Activated CD4-positive, alpha-beta T cell treated with anti-CD3 and anti-CD28 coated beads, Interleukin-2, amount 10 ng/mL, durations not matched to agents 7 days and 5 days (primary cell): ENCODE data around the gene WFDC6. TPM values are rescaled to one million over a fixed set of nuclear protein-coding genes. Genes with fewer than 3 reads are reported as not detected.
"Not testable (repeated sequence)": the region's sequence is repeated elsewhere in the genome, so short reads cannot be mapped to it uniquely, and the experiment has no call there.

Experiments
- CTCF ChIA-PET: fragments of 350-600 bp; sonication (Branson Sonifier 250); formaldehyde crosslinking; loops from one replicate; lab custom pipeline; 2021; ENCODE audit warnings: antibody characterized with exemption; lab: Charles Lee
- POLR2A ChIA-PET: fragments of 350-600 bp; sonication (Branson Sonifier 250); formaldehyde crosslinking; loops from one replicate; lab custom pipeline; 2021; ENCODE audit warnings: antibody characterized with exemption; lab: Charles Lee
- DNase-seq: peaks from one replicate; pipeline ENCODE4 v3.0.0-alpha.2; 2020
- H3K27ac Mint-ChIP-seq: one replicate; pipeline ENCODE4 v1.8.0; 2021; ENCODE audit warnings: mild to moderate bottlenecking, moderate library complexity, mixed read lengths
- H3K27me3 Mint-ChIP-seq: one replicate; pipeline ENCODE4 v1.8.0; 2021; ENCODE audit warnings: mixed read lengths
- H3K36me3 Mint-ChIP-seq: one replicate; pipeline ENCODE4 v1.8.0; 2021; ENCODE audit warnings: low read depth, mixed read lengths
- H3K4me1 Mint-ChIP-seq: one replicate; pipeline ENCODE4 v1.8.0; 2021; ENCODE audit warnings: mixed read lengths
- H3K4me3 Mint-ChIP-seq: one replicate; pipeline ENCODE4 v1.8.0; 2021; ENCODE audit warnings: mild to moderate bottlenecking, moderate library complexity, mixed read lengths
- H3K9me3 Mint-ChIP-seq: one replicate; pipeline ENCODE4 v1.8.0; 2021; ENCODE audit warnings: mixed read lengths
- total RNA-seq, 2 experiments: library from RNA; stranded (reverse); gene quantifications; one replicate each; pipeline ENCODE4 v1.2.3, GENCODE V29; 2021

Gene WFDC6
- not detected for total RNA-seq

DNA sequence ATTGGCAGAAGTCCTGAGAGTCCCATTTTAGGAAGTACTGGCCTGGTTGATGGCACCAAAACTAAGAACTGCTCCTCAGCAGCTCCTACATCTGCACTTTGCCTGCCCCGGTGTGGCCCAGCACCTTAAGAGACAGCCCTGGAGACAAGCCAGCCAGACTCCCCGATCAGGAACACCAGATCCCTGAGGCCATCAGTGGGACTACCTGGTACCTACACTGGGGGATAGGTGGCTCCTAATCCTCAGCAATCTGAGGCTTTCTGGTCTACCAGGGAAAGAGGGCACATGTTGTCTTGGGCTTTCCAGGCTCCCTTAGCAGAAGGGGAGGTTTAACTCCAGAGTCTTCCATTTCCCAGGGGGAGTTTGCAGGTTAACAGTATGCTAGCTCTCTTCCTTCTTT lies at the start of gene WFDC6:
Gene WFDC6 (minus strand): TSS at position 101 of the 400 bp plus-strand sequence. CDS start 75 bp downstream, at position 26.
- Mint-ChIP-seq H3K27me3 (peaks cover 21% of the 10 kb centered on the region), H3K9me3 (no peaks in the 10 kb centered on the region), H3K27ac (no peak within 1 kb of the TSS), H3K4me1 (no peaks in the 10 kb centered on the region), H3K36me3 (no peaks in the 10 kb centered on the region), H3K4me3 (no peak within 1 kb of the TSS)
- ChIA-PET CTCF (no interaction called here), POLR2A (no interaction called here)
- no peak for DNase-seq

DNA sequence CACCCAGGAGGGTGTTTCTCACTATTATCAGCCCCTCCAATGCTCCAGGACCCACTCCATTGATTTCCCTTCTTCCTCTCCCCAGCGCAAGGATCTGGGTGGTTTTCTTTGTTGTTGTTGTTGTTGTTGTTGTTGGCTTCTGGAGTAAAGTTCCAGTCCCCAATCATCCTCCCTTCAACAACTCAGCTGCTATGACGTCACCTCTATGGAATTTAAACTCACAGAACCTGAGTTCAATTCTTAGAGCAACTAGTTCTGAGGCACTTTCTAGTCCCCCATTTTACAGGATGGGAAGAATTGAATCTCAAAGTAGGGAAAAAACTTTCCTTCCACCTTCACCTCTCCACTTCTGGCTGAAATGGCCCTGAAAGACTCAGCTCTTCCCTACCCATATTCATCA lies 49.5 kb upstream of the WFDC6 start:
- CTCF ChIA-PET = no interaction called here
- no peak for DNase-seq
- POLR2A ChIA-PET = no interaction called here
- Mint-ChIP-seq H3K36me3 (no peaks in the 10 kb centered on the region), H3K4me1 (no peaks in the 10 kb centered on the region), H3K27ac (no peak overlapping the region), H3K27me3 (peaks cover 25% of the 10 kb centered on the region), H3K9me3 (no peaks in the 10 kb centered on the region), H3K4me3 (no peak overlapping the region)

DNA sequence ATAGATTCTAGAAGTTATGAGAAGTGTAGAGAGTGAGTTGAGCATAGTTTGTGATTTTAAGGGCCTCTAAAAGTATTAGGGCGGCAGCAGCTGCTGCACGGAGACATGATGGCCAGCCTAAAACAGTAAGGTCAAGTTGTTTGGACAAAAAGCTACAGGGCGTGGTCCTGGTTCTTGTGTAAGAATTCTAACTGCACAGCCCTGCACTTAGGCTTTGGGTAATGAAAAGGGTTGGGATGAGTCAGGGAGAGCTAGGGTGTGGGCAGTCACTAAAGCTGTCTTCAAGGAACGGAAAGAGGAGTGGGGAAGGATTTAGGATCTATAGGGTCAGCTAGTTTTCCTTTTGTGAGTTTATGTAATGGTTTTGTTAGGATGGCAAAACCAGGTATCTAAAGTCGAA lies 46.7 kb upstream of the WFDC6 start:
- POLR2A ChIA-PET = not testable (repeated sequence)

DNA sequence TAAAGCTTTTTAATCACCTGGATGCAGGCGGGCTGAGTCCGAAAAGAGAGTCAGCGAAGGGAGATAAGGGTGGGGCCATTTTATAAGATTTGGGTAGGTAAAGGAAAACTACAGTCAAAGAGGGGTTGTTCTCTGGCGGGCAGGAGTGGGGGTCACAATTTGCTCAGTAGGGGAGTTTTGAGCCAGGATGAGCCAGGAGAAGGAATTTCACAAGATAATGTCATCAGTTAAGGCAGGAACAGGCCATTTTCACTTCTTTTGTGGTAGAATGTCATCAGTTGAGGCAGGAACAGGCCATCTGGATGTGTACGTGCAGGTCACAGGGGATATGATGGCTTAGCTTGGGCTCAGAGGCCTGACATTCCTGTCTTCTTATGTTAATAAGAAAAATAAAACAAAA lies 45.0 kb upstream of the WFDC6 start:
- H3K4me1 Mint-ChIP-seq, H3K36me3 Mint-ChIP-seq, DNase-seq, H3K4me3 Mint-ChIP-seq, H3K27ac Mint-ChIP-seq, H3K9me3 Mint-ChIP-seq, CTCF ChIA-PET, POLR2A ChIA-PET: not testable (repeated sequence)
- peaks cover 37% of the 10 kb centered on the region for H3K27me3 Mint-ChIP-seq

More for the DNA sequence above, 46.7 kb upstream of the WFDC6 start:
- H3K4me1 Mint-ChIP-seq, CTCF ChIA-PET, H3K9me3 Mint-ChIP-seq, DNase-seq, H3K27ac Mint-ChIP-seq, H3K4me3 Mint-ChIP-seq, H3K36me3 Mint-ChIP-seq: not testable (repeated sequence)
- peaks cover 32% of the 10 kb centered on the region for H3K27me3 Mint-ChIP-seq

DNA sequence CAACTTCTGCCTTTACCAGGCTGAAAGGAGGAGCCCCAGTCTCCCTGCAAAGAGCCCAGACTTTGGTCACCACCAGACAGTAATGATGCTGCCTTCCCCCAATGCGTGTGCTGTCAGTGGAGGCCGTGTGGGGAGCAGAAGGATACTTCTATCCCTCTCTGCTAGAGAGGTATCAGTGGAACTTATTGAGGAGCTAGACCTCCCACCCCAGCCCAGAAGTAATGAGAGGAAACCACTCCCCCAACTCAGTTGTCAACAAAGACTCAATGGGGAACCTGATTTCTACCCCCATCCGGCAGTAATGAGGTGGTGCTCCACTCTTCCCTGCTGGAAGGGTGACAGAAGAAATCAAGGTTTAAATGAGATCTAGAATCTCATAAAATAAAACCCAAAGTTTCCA lies 44.2 kb upstream of the WFDC6 start:
- Mint-ChIP-seq H3K36me3 (no peaks in the 10 kb centered on the region), H3K9me3 (no peaks in the 10 kb centered on the region), H3K4me3 (no peak overlapping the region), H3K27ac (no peak overlapping the region), H3K27me3 (peaks cover 34% of the 10 kb centered on the region), H3K4me1 (no peaks in the 10 kb centered on the region)
- ChIA-PET POLR2A (no interaction called here), CTCF (no interaction called here)
- no peak for DNase-seq

DNA sequence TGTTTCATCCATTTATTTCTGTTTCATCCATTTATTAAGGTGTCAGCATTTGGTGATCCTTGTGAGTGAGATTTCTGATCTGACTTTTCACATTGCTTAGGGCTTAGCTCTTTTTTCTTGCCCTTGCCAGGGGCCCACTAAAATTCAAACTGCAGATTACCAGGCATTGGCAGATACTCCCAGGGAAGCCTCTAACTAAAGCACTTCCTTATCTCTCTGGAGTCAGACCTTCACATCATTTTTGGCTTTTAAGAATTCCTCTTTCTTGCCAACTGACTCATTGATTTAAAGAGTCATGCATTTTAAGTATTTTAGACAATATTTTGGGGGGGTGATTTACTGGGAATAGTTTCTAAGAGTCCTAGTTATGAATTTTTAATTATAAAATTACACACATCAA lies 42.4 kb upstream of the WFDC6 start:
- Mint-ChIP-seq H3K4me1 (no peaks in the 10 kb centered on the region), H3K36me3 (no peaks in the 10 kb centered on the region), H3K4me3 (no peak overlapping the region), H3K9me3 (no peaks in the 10 kb centered on the region), H3K27ac (no peak overlapping the region), H3K27me3 (peaks cover 32% of the 10 kb centered on the region)
- POLR2A ChIA-PET = no interaction called here
- DNase-seq = no peak
- CTCF ChIA-PET = no interaction called here

DNA sequence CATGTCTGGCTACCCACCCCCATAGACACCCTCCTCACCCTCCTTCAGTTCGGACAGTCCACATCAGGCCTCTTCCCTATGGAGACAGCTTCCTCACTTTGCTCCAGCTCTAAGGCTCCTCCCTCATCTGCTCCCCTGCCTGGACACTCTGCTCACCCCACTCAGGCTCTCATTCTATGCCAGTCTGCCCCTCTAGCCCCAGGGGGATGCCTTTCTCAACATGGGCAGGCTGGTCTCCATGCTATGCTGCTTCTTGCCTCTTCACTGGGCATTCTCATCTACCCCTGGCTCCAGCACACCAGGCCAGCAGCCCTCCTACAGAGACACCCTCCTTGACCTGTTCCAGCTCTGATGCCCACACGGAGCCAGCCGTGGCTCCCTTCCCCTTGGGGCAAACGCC lies 39.9 kb upstream of the WFDC6 start, which contains the start of gene WFDC8:
Gene WFDC8 (minus strand): TSS at position 101 of the 400 bp plus-strand sequence. CDS start 37 bp downstream, at position 64.
- Mint-ChIP-seq H3K4me3 (no peak within 1 kb of the TSS), H3K36me3 (no peaks in the 10 kb centered on the region), H3K27me3 (peaks cover 37% of the 10 kb centered on the region), H3K27ac (no peak within 1 kb of the TSS), H3K9me3 (no peaks in the 10 kb centered on the region), H3K4me1 (no peaks in the 10 kb centered on the region)
- CTCF ChIA-PET = no interaction called here
- no peak for DNase-seq
- POLR2A ChIA-PET = no interaction called here

DNA sequence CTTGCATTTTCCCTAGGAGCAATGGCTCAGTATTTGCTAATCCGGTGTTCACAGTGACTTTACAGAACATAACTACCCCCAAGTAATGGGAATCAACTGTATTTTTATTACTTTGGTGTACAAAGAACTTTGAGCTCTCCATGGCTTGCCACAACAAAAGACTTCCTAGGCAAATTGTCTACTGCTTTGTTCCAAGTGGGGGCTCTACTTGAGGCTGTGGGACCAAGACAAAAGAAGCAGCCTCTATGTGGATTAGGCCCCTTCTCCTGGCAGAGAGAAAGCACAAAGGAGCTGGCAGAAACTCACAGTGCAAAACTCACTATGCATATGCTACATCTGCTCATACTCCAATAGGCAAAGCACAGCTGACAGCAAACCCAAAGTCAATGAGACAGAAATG lies 38.9 kb upstream of the WFDC6 start:
- Mint-ChIP-seq H3K27ac (no peak overlapping the region), H3K4me3 (no peak overlapping the region), H3K4me1 (no peaks in the 10 kb centered on the region), H3K27me3 (peaks cover 35% of the 10 kb centered on the region), H3K36me3 (no peaks in the 10 kb centered on the region), H3K9me3 (no peaks in the 10 kb centered on the region)
- DNase-seq = no peak
- POLR2A ChIA-PET = no interaction called here
- CTCF ChIA-PET = interaction anchor here (0.6 kb wide), 2 partner anchors 20 to 69 kb away, joined by 3 read pairs; no protein-coding TSS in a partner anchor

DNA sequence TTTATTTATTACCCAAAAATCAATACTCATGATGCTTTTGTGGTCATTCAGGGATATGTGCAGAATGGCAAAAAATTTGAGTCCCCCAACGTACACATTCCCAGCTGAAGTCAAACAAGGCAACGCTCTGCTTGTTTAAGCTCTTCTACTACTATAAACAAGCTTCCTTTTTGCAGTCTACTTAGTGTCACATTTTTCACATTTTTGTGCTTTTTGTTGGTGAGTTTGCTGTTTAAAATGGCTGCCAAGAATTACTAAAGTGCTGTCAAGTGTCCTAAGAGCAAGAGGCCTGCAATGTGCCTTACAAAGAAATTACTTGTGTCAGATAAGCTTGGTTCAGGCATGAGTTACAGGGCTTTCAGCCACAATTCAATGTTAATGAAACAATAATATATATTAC lies 37.7 kb upstream of the WFDC6 start:
- H3K4me1 Mint-ChIP-seq = no peaks in the 10 kb centered on the region
- ChIA-PET POLR2A (no interaction called here), CTCF (no interaction called here)
- H3K27ac Mint-ChIP-seq = no peak overlapping the region
- DNase-seq = no peak
- H3K36me3 Mint-ChIP-seq = no peaks in the 10 kb centered on the region
- H3K4me3 Mint-ChIP-seq = no peak overlapping the region
- peaks cover 36% of the 10 kb centered on the region for H3K27me3 Mint-ChIP-seq
- H3K9me3 Mint-ChIP-seq = no peaks in the 10 kb centered on the region

DNA sequence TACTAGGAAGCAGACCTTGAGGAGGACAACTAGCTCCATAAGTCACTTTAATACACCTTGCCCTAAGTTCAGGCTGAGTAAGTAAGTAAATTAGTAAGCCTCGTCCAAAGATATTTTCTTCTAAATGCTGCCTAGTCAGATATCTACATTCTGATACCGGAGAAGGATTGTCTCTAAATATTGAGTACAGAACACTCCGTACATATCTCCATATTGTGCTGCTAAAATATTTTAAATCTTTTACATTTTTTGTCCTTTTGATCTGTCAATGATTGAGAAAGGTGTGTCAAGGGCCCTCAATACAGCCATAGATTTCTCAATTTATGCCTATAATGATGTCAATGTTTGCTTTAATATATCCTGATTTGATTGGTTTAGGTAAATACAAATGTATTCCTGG lies 36.6 kb upstream of the WFDC6 start:
- no peaks in the 10 kb centered on the region for H3K36me3 Mint-ChIP-seq
- ChIA-PET CTCF (no interaction called here), POLR2A (interaction anchor here (0.6 kb wide), 1 partner anchor 73 kb away, joined by 3 read pairs; no protein-coding TSS in a partner anchor)
- H3K9me3 Mint-ChIP-seq = no peaks in the 10 kb centered on the region
- H3K4me3 Mint-ChIP-seq = no peak overlapping the region
- H3K4me1 Mint-ChIP-seq = no peaks in the 10 kb centered on the region
- no peak overlapping the region for H3K27ac Mint-ChIP-seq
- no peak for DNase-seq
- peaks cover 32% of the 10 kb centered on the region for H3K27me3 Mint-ChIP-seq

DNA sequence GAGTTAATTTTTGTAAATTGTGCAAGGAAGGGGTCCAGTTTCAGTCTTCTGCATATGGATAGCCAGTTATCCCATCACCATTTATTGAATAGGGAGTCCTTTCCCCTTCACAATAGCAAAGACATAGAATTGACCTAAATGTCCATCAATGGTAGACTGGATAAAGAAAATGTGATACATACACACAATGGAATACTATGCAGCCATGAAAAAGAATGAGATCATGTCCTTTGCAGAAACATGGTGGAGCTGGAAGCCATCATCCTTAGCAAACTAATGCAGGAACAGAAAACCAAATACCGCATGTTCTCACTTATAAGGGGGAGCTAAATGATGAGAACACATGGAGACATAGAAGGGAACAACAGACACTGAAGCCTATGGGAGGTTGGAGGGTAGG lies 30.4 kb upstream of the WFDC6 start:
- CTCF ChIA-PET, DNase-seq, H3K4me1 Mint-ChIP-seq, H3K4me3 Mint-ChIP-seq, H3K9me3 Mint-ChIP-seq, H3K27ac Mint-ChIP-seq, POLR2A ChIA-PET, H3K36me3 Mint-ChIP-seq: not testable (repeated sequence)
- H3K27me3 Mint-ChIP-seq = peaks cover 16% of the 10 kb centered on the region

DNA sequence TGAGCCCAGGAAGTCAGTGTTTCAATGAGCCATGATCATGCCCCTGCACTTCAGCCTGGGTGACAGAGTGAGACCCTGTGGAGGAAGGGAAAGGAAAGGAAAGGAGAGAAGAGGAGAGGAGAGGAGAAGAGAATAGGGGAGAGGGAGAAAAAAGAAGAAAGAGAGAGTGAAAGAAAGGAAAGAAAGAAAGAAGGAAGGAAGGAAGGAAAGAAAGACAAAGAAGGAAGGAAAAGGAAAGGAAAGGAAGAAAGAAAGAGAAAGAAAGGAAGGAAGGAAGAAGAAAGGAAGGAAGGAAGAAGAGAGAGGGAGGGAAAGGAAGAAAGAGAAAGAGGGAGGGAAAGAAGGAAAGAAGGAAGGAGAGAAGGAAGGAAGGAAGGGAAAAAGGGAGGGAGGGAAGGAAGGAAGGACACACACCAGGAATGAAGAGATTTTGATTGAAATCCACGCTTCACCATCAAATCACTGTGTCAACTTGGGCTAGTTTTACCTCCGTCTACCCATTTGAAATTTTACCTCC lies 25.5 kb upstream of the WFDC6 start:
- CTCF ChIA-PET = no interaction called here
- Mint-ChIP-seq H3K36me3 (no peaks in the 10 kb centered on the region), H3K27ac (no peak overlapping the region), H3K4me3 (no peak overlapping the region), H3K9me3 (no peaks in the 10 kb centered on the region), H3K27me3 (peaks cover 7% of the 10 kb centered on the region), H3K4me1 (no peaks in the 10 kb centered on the region)
- POLR2A ChIA-PET = no interaction called here
- no peak for DNase-seq

DNA sequence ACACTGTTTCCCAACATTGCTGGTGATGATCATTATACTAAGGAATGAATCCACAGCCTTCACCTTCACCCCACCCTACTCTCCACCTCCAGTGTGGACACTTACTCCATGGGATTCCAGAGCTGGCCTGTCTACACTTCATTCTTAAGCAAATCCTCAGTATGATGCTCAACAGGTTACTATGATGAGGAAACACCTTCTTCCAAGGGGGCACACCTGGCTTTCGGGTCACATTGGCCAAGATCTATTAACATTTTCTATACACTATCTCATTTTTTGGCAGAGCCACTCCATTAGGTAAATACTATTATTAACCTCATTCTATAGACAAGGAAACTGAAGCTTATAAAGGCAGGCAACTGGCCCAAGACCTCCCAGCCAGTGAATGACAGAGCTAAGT lies 15.9 kb upstream of the WFDC6 start:
- CTCF ChIA-PET = no interaction called here
- Mint-ChIP-seq H3K27me3 (peaks cover 7% of the 10 kb centered on the region), H3K4me3 (no peak overlapping the region), H3K27ac (no peak overlapping the region), H3K36me3 (no peaks in the 10 kb centered on the region), H3K4me1 (no peaks in the 10 kb centered on the region), H3K9me3 (no peaks in the 10 kb centered on the region)
- DNase-seq = no peak
- POLR2A ChIA-PET = no interaction called here

DNA sequence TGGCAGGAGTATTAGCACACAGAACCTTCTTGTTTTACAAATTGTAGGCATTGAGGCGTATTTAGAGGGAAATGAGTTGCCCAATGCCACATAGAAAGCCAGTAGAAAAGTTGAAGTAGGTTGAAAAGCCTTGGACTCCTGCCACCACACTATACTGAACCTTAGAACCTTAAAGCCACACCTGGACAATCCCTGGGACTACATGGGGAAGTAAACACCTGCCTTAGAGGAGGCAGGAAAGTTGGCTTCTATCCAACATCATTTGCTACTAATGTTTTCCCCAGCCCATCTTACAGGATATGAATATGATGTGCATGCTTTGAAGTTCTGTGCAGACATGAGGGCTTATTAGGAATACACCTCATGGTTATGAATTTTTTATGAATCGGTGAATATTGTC lies 13.2 kb upstream of the WFDC6 start:
- peaks cover 10% of the 10 kb centered on the region for H3K27me3 Mint-ChIP-seq

More for the DNA sequence above, 13.2 kb upstream of the WFDC6 start:
- Mint-ChIP-seq H3K4me3 (no peak overlapping the region), H3K4me1 (no peaks in the 10 kb centered on the region), H3K27ac (no peak overlapping the region), H3K36me3 (no peaks in the 10 kb centered on the region), H3K9me3 (no peaks in the 10 kb centered on the region)
- ChIA-PET CTCF (no interaction called here), POLR2A (no interaction called here)
- no peak for DNase-seq
